Frontal cortex (tissue), 4 donors: Measurements from ENCODE around the gene FTMT. TPM values are rescaled to one million over a fixed set of nuclear protein-coding genes. Genes with fewer than 3 reads are reported as not detected.
"Not testable (repeated sequence)": the region's sequence is repeated elsewhere in the genome, so short reads cannot be mapped to it uniquely, and the experiment has no call there.

Experiments
- DNase-seq, 2 donors: peaks; one replicate each; pipeline ENCODE4 v3.0.0; 2012; ENCODE audit warnings: low spot score in 2 of 2
- FAIRE-seq: peaks from 2 replicates; lab custom pipeline; 2012; peaks lifted over from hg19 to GRCh38; lab: Jason Lieb, UNC
- total RNA-seq: library from RNA; depleted of rRNA; stranded (reverse); fragments of >200 nt; gene quantifications from one replicate; pipeline ENCODE4 v1.2.3, GENCODE V29; 2014
- donor health status: control.
- donor health status: control.
- donor health status: control.

Gene FTMT
- total RNA-seq = not detected

GRCh38 chr5:121851643-121852574 lies at the start of gene FTMT:
Gene FTMT (plus strand): TSS chr5:121851882. CDS start chr5:121851964, 82 bp downstream.
- no peak for FAIRE-seq
- no peak for DNase-seq

- not testable (repeated sequence) for FAIRE-seq, DNase-seq
Observed at GRCh38 chr5:121805251-121805650, 46.4 kb upstream of the FTMT start.

GRCh38 chr5:121805911-121806310 lies 45.8 kb upstream of the FTMT start:
- DNase-seq (no peak), FAIRE-seq (no peak)

- FAIRE-seq (no peak), DNase-seq (no peak)
Observed at GRCh38 chr5:121816164-121816563, 35.5 kb upstream of the FTMT start.

- FAIRE-seq (no peak), DNase-seq (no peak)
Observed at GRCh38 chr5:121819682-121820261, 31.9 kb upstream of the FTMT start.

GRCh38 chr5:121833617-121834016 lies 18.1 kb upstream of the FTMT start:
- FAIRE-seq = no peak
- no peak for DNase-seq

GRCh38 chr5:121834021-121834420 lies 17.7 kb upstream of the FTMT start:
- FAIRE-seq (no peak), DNase-seq (no peak)

- DNase-seq (no peak), FAIRE-seq (no peak)
Observed at GRCh38 chr5:121841892-121842291, 9.8 kb upstream of the FTMT start.

- FAIRE-seq = no peak
- no peak for DNase-seq
Observed at GRCh38 chr5:121850272-121850671, 1.4 kb upstream of the FTMT start.

GRCh38 chr5:121853850-121854249 lies 2.2 kb downstream of the FTMT start:
- FAIRE-seq (no peak), DNase-seq (no peak)

- DNase-seq (no peak), FAIRE-seq (no peak)
Observed at GRCh38 chr5:121862801-121863200, 11.1 kb downstream of the FTMT start.

GRCh38 chr5:121863753-121864285 lies 12.1 kb downstream of the FTMT start:
- no peak for FAIRE-seq

GRCh38 chr5:121867403-121867802 lies 15.7 kb downstream of the FTMT start:
- DNase-seq (no peak), FAIRE-seq (no peak)

More at GRCh38 chr5:121863753-121864285, 12.1 kb downstream of the FTMT start:
- DNase-seq = no peak

GRCh38 chr5:121870489-121870888 lies 18.8 kb downstream of the FTMT start:
- FAIRE-seq = no peak

GRCh38 chr5:121872856-121873255 lies 21.2 kb downstream of the FTMT start:
- no peak for FAIRE-seq

More at GRCh38 chr5:121870489-121870888, 18.8 kb downstream of the FTMT start:
- no peak for DNase-seq

GRCh38 chr5:121873409-121873808 lies 21.7 kb downstream of the FTMT start:
- FAIRE-seq (no peak), DNase-seq (no peak)

More at GRCh38 chr5:121872856-121873255, 21.2 kb downstream of the FTMT start:
- no peak for DNase-seq

- DNase-seq (no peak), FAIRE-seq (no peak)
Observed at GRCh38 chr5:121885630-121886029, 33.9 kb downstream of the FTMT start.

GRCh38 chr5:121887727-121888126 lies 36.0 kb downstream of the FTMT start:
- FAIRE-seq = no peak

GRCh38 chr5:121890297-121890858 lies 38.7 kb downstream of the FTMT start:
- DNase-seq = no peak

More at GRCh38 chr5:121887727-121888126, 36.0 kb downstream of the FTMT start:
- DNase-seq = no peak

GRCh38 chr5:121897341-121897740 lies 45.7 kb downstream of the FTMT start:
- DNase-seq (no peak), FAIRE-seq (no peak)

More at GRCh38 chr5:121890297-121890858, 38.7 kb downstream of the FTMT start:
- no peak for FAIRE-seq
